ENCODE data around the gene HLA-DQB2. TPM values are rescaled to one million over a fixed set of nuclear protein-coding genes. Genes with fewer than 3 reads are reported as not detected.
A peak's percentile ranks its signal among the peaks of the same experiment; 100 is the strongest.

HLA-DQB2 gene
- total and polyA plus RNA-seq, 2 of the 4 experiments (the other 2 are of a cell fraction) = not detected

DNA sequence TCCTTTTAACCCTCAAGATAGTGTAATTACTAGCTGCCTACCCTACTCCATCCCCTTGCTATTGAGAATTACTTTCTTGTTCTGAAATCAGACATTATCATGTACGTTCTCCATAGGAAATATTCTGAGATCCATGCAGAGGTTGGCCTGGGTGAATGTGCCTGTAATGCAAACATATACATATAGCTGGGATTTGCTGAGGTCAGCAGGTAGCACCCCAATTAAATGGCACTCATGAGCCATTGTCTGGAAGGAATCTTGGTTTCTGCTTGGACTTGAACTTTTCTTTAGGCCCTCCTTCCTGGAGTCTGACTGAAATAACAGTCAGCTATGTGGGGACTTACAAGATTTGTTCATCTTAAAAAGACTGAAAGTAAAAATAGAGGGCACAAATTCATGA, 3.7 kb downstream of the HLA-DQB2 start:
- no peaks in the 10 kb centered on the region for H3K9me1 ChIP-seq (ENCODE audit: insufficient read depth, low read length)
- H3K18ac ChIP-seq (ENCODE audit: low read depth, low read length) = no peak overlapping the region
- no peak overlapping the region for H3K4ac ChIP-seq (ENCODE audit: low read depth, low read length)
- no peak overlapping the region for H2AFZ ChIP-seq (replicated peaks; ENCODE audit: low read length, poor library complexity)
- TF ChIP-seq SMC3 (IDR thresholded peaks at IDR 0.05; ENCODE audit: low read depth, low read length) (no peak), MAFK (IDR thresholded peaks at IDR 0.05; ENCODE audit: low read depth, low read length) (peak; percentile 84)
- H4K8ac ChIP-seq (ENCODE audit: low read depth in 2 of 2, low read length in 2 of 2) = no peak overlapping the region
- H4K5ac ChIP-seq (ENCODE audit: low read depth, low read length) = no peak overlapping the region
- no peak overlapping the region for H2AK9ac ChIP-seq (replicated peaks; ENCODE audit: low read depth, low read length, poor library complexity)
- CTCF ChIA-PET = no interaction called here
- no peak overlapping the region for H4K91ac ChIP-seq (ENCODE audit: insufficient read depth, low read depth, low read length)
- H3K36me3 ChIP-seq (ENCODE audit: control insufficient read depth, insufficient read depth, low read length) = no peaks in the 10 kb centered on the region
- no peaks in the 10 kb centered on the region for H3K4me1 ChIP-seq (ENCODE audit: control insufficient read depth, insufficient read depth, low read length)
- WGBS, 2 experiments (ENCODE audit: extremely low coverage in 2 of 2, insufficient read length in 1 of 2) = no CpG with 5 or more reads among the region's 1 CpG
- POLR2A ChIA-PET (ENCODE audit: unreplicated experiment) = no interaction called here
- H3K27ac ChIP-seq (ENCODE audit: insufficient read depth, low read length) = no peak overlapping the region
- DNase-seq (no peak), ATAC-seq (ENCODE audit: low read depth) (no peak)
- no peak overlapping the region for H2BK5ac ChIP-seq (ENCODE audit: low read depth, low read length, poor library complexity, severe bottlenecking)
- no peaks in the 10 kb centered on the region for H3K79me1 ChIP-seq (ENCODE audit: low read depth in 1 of 2, low read length in 2 of 2)
- no peak overlapping the region for H3K14ac ChIP-seq (replicated peaks; ENCODE audit: low read depth, low read length)
- H3K4me2 ChIP-seq (ENCODE audit: low read depth, low read length) = no peak overlapping the region
- H3K23ac ChIP-seq (ENCODE audit: low read depth, low read length) = no peak overlapping the region
- no peak overlapping the region for H3K4me3 ChIP-seq (ENCODE audit: insufficient read depth, low read depth, low read length)
- H2BK15ac ChIP-seq (ENCODE audit: low read depth, low read length) = no peak overlapping the region
- H2BK120ac ChIP-seq (ENCODE audit: low read depth, low read length) = no peak overlapping the region
- intact Hi-C loops (cut with micrococcal nuclease) = no loop called here
- dilution Hi-C loops (cut with HindIII; ENCODE audit: low sequenced_read_pairs, unreplicated experiment) = no loop called here
- peaks cover 4% of the 10 kb centered on the region for H3K27me3 ChIP-seq (ENCODE audit: control insufficient read depth, insufficient read depth, low read length)
- in situ Hi-C loops (cut with MboI; ENCODE audit: low sequenced_read_pairs) = loop anchor here (5.0 kb wide), 1 partner anchor 97 kb away; no protein-coding TSS in a partner anchor
- no peak overlapping the region for H3K56ac ChIP-seq (ENCODE audit: extremely low read depth, insufficient read depth, low read length)
- no peak overlapping the region for H3K9ac ChIP-seq (ENCODE audit: low read depth, low read length)
- H3K9me3 ChIP-seq (ENCODE audit: control insufficient read depth, insufficient read depth, low read length) = no peaks in the 10 kb centered on the region
- no peak overlapping the region for H2AK5ac ChIP-seq (ENCODE audit: low read depth, low read length)
- no peaks in the 10 kb centered on the region for H4K20me1 ChIP-seq (ENCODE audit: insufficient read depth, low read length)
- BruUV-seq (replicated peaks) = no TSS peak
- H2BK20ac ChIP-seq (ENCODE audit: low read depth, low read length) = no peak overlapping the region
